Omental fat pad (tissue), 4 donors: ENCODE measurements around the gene NUDT13. TPM values are rescaled to one million over a fixed set of nuclear protein-coding genes. Genes with fewer than 3 reads are reported as not detected.

ENCODE experiments used
- ATAC-seq: fragments of 150-250 bp; one replicate; pipeline ENCODE4 v1.9.1; 2016; ENCODE audit warnings: mild to moderate bottlenecking, moderate library complexity; ENCODE audit not compliant: low FRiP score
- DNase-seq: peaks from one replicate; pipeline ENCODE4 v3.0.0-alpha.2; 2019; ENCODE audit warnings: low spot score
- small RNA-seq: library from RNA; depleted of rRNA; stranded (forward); fragments of <200 nt; gene quantifications from one replicate; pipeline ENCODE3, GENCODE V24; 2016
- total RNA-seq, 4 donors: library from RNA; depleted of rRNA; stranded (reverse); fragments of >200 nt; gene quantifications; one replicate each; pipeline ENCODE4 v1.1.0, GENCODE V29; 2016
- TF ChIP-seq, protein P1 (sequence below), 3 donors: fragments of 450-650 bp; IDR thresholded peaks; one replicate each; pipeline ENCODE4 v1.5.1; 2016 to 2017; ENCODE audit warnings: antibody characterized with exemption in 3 of 3, mild to moderate bottlenecking in 3 of 3, moderate library complexity in 2 of 3

The NUDT13 gene
- total RNA-seq, 4 donors from 2014 or later, result 1.6 to 2.4 (median 2.2) TPM

DNA sequence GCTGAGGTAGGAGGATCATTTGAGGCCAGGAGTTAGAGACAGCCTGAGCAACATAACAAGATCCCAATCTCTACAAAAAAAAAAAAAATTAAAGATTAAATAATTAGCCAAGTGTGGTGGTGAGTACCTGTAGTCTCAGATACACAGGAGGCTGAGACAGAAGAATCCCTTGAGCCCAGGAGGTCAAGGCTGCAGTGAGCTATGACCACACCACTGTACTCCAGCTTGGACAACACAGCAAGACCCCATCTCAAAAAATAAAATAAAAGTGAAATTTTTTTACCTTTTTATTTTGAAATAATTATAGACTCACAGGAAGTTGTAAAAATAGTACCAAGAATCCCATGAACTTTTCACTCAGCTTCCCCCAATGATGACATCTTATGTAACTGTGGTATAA, 62.6 kb downstream of the NUDT13 start:
- DNase-seq (no peak), ATAC-seq (no peak)
- TF ChIP-seq, protein P1, sequence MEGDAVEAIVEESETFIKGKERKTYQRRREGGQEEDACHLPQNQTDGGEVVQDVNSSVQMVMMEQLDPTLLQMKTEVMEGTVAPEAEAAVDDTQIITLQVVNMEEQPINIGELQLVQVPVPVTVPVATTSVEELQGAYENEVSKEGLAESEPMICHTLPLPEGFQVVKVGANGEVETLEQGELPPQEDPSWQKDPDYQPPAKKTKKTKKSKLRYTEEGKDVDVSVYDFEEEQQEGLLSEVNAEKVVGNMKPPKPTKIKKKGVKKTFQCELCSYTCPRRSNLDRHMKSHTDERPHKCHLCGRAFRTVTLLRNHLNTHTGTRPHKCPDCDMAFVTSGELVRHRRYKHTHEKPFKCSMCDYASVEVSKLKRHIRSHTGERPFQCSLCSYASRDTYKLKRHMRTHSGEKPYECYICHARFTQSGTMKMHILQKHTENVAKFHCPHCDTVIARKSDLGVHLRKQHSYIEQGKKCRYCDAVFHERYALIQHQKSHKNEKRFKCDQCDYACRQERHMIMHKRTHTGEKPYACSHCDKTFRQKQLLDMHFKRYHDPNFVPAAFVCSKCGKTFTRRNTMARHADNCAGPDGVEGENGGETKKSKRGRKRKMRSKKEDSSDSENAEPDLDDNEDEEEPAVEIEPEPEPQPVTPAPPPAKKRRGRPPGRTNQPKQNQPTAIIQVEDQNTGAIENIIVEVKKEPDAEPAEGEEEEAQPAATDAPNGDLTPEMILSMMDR (IDR thresholded peaks at IDR 0.05), result no peak

DNA sequence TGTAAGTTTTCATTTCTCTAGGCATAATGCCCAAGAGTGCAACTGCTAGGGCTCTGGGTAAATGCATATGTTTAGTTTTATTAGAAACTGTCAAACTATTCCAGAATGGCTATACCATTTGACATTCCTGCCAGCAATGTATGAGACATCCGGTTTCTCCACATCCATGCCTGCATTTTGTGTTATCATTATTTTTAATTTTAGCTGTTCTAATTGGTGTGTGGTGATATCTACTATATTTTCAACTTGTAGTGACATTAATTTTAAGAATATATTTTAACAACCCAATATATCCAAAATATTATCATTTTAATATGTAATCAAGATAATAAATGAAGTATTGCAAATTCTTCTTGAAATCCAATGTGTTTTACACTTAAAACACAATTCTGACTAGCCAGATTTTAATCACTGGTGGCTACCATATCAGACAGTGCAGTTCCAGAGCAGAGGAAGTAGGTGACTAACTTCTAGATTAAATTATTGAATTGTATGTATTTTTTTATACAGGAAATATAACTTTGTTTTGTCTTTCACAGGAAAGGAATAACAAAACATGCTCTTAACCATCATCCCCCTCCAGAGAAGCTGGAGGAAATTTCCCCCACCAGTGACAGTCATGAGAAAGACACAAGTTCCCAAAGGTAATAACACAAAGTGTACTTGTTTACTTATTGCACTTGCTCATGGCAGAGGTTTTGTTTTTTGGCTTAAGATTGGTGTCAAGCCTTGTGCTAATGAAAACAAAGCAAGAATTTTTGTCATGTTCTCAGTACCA, 64.1 kb downstream of the NUDT13 start:
- DNase-seq (no peak), ATAC-seq (no peak)
- TF ChIP-seq, protein P1 (IDR thresholded peaks at IDR 0.05), result no peak

Small RNA genes lying within 50 kb of the gene (small RNA-seq; reads per million reads assigned to genes)
- gene RF00019 (not detected), gene SNORA11F (1.0 reads per million)

Other genes with a start within 250 kb of the NUDT13 start
- gene OIT3, start 216.7 kb upstream of the NUDT13 start, total RNA-seq, result not detected
- gene PLA2G12B, start 155.6 kb upstream of the NUDT13 start, total RNA-seq, result not detected
- 10 to 100 TPM; 22.0 to 41.4 (median 37.8) TPM for gene P4HA1, start 13.6 kb upstream of the NUDT13 start, total RNA-seq
- gene ECD, start 57.6 kb downstream of the NUDT13 start, total RNA-seq, result 10 to 100 TPM; 24.9 to 43.4 (median 35.5) TPM
- gene FAM149B1, start 57.7 kb downstream of the NUDT13 start, total RNA-seq, result 10 to 100 TPM; 14.2 to 20.0 (median 16.6) TPM
- 10 to 100 TPM in 2 of 4 donors, 1 to 10 TPM in 2; 5.9 to 14.8 (median 11.6) TPM for gene DNAJC9, start 136.8 kb downstream of the NUDT13 start, total RNA-seq
- gene MRPS16, start 142.2 kb downstream of the NUDT13 start, total RNA-seq, result 10 to 100 TPM; 35.8 to 47.9 (median 39.9) TPM
- gene CFAP70, start 248.4 kb downstream of the NUDT13 start, total RNA-seq, result 1 to 10 TPM; 2.0 to 3.2 (median 3.0) TPM